ENCODE measurements around the gene ANO4. TPM values are rescaled to one million over a fixed set of nuclear protein-coding genes. Genes with fewer than 3 reads are reported as not detected.

The ANO4 gene
- total RNA-seq, 1 donor from 2014 or later, result not detected

GRCh38 chr12:100862676-100863075, 68.1 kb downstream of the ANO4 start:
- DNase-seq (no peak), ATAC-seq (ENCODE audit: low read depth) (no peak)
- no peak for TF ChIP-seq CTCF (IDR thresholded peaks at IDR 0.05)
- Mint-ChIP-seq H3K9me3 (no peaks in the 10 kb centered on the region), H3K27ac (no peak overlapping the region), H3K27me3 (peaks cover 2% of the 10 kb centered on the region), H3K36me3 (ENCODE audit: low read depth) (no peaks in the 10 kb centered on the region), H3K4me3 (no peak overlapping the region), H3K4me1 (no peaks in the 10 kb centered on the region)
- intact Hi-C loops (cut with micrococcal nuclease), result no loop called here
- POLR2A ChIA-PET, result no interaction called here
- CTCF ChIA-PET, result no interaction called here

GRCh38 chr12:100864366-100864765, 69.8 kb downstream of the ANO4 start:
- ChIA-PET POLR2A (no interaction called here), CTCF (no interaction called here)
- DNase-seq (no peak), ATAC-seq (ENCODE audit: low read depth) (no peak)
- no peaks in the 10 kb centered on the region for H3K4me1 Mint-ChIP-seq
- no peaks in the 10 kb centered on the region for H3K9me3 Mint-ChIP-seq
- H3K36me3 Mint-ChIP-seq (ENCODE audit: low read depth), result no peaks in the 10 kb centered on the region
- no peak overlapping the region for H3K27ac Mint-ChIP-seq
- no peak for TF ChIP-seq CTCF (IDR thresholded peaks at IDR 0.05)
- no peak overlapping the region for H3K4me3 Mint-ChIP-seq
- peaks cover 2% of the 10 kb centered on the region for H3K27me3 Mint-ChIP-seq
- intact Hi-C loops (cut with micrococcal nuclease), result no loop called here

- Mint-ChIP-seq H3K36me3 (ENCODE audit: low read depth) (no peaks in the 10 kb centered on the region), H3K27ac (no peak overlapping the region), H3K27me3 (peaks cover 2% of the 10 kb centered on the region), H3K4me3 (no peak overlapping the region), H3K9me3 (peaks cover under 1% of the 10 kb centered on the region), H3K4me1 (no peaks in the 10 kb centered on the region)
- no peak for TF ChIP-seq CTCF (IDR thresholded peaks at IDR 0.05)
- ChIA-PET POLR2A (no interaction called here), CTCF (no interaction called here)
- DNase-seq (no peak), ATAC-seq (ENCODE audit: low read depth) (no peak)
- intact Hi-C loops (cut with micrococcal nuclease), result no loop called here
Measured at GRCh38 chr12:100867639-100868393, 73.2 kb downstream of the ANO4 start.

GRCh38 chr12:100868487-100868886, 73.9 kb downstream of the ANO4 start:
- no peak for TF ChIP-seq CTCF (IDR thresholded peaks at IDR 0.05)
- ATAC-seq (ENCODE audit: low read depth), result no peak
- Mint-ChIP-seq H3K4me3 (no peak overlapping the region), H3K4me1 (no peaks in the 10 kb centered on the region), H3K9me3 (peaks cover 6% of the 10 kb centered on the region), H3K27ac (no peak overlapping the region), H3K27me3 (peaks cover 2% of the 10 kb centered on the region), H3K36me3 (ENCODE audit: low read depth) (no peaks in the 10 kb centered on the region)
- ChIA-PET POLR2A (no interaction called here), CTCF (no interaction called here)
- intact Hi-C loops (cut with micrococcal nuclease), result no loop called here
- DNase-seq, result no peak

- POLR2A ChIA-PET, result no interaction called here
- Mint-ChIP-seq H3K9me3 (peaks cover 10% of the 10 kb centered on the region), H3K27ac (no peak overlapping the region), H3K27me3 (peaks cover 2% of the 10 kb centered on the region), H3K4me3 (no peak overlapping the region), H3K36me3 (ENCODE audit: low read depth) (no peaks in the 10 kb centered on the region), H3K4me1 (no peaks in the 10 kb centered on the region)
- intact Hi-C loops (cut with micrococcal nuclease), result no loop called here
- ATAC-seq (ENCODE audit: low read depth) (no peak), DNase-seq (no peak)
- TF ChIP-seq CTCF (IDR thresholded peaks at IDR 0.05), result no peak
- CTCF ChIA-PET, result no interaction called here
Measured at GRCh38 chr12:100871195-100871734, 76.7 kb downstream of the ANO4 start.

Data from activated B cell treated with CpG ODN at 0.5 μM for 24 hours (primary cell).